Caco-2 (cell line): ENCODE data around the gene TNFRSF25. TPM values are rescaled to one million over a fixed set of nuclear protein-coding genes. Genes with fewer than 3 reads are reported as not detected.
"Not testable (repeated sequence)": the region's sequence is repeated elsewhere in the genome, so short reads cannot be mapped to it uniquely, and the experiment has no call there.

Experiments used
- BruUV-seq: library from RNA; stranded (reverse); fragments of 400-500 nt; replicated peaks from 2 replicates; lab custom pipeline; 2021; lab: Mats Ljungman, UMichigan
- CTCF ChIA-PET: fragments of 300-600 bp; sonication (Branson Sonifier 250); formaldehyde crosslinking; loops from one replicate; lab custom pipeline; 2022; ENCODE audit warnings: antibody characterized with exemption; lab: Charles Lee
- POLR2A ChIA-PET: fragments of 300-600 bp; sonication (Branson Sonifier 250); formaldehyde crosslinking; loops from one replicate; lab custom pipeline; 2022; ENCODE audit warnings: antibody characterized with exemption; lab: Charles Lee
- DNase-seq, 2 experiments: peaks; one replicate each; pipeline versions ENCODE4 v3.0.0 to v3.0.0-alpha.2; 2020 to 2022
- H3K27me3 ChIP-seq: replicated peaks from 2 replicates; pipeline ENCODE4 v1.6.0; 2011; ENCODE audit warnings: low read length; ENCODE audit not compliant: control insufficient read depth, insufficient read depth
- H3K36me3 ChIP-seq: 2 replicates; pipeline ENCODE4 v1.5.1; 2011; ENCODE audit warnings: low read length; ENCODE audit not compliant: control insufficient read depth, insufficient read depth
- H3K4me1 ChIP-seq: fragments of 250-450 bp; sonication (Bioruptor Pico); 2 replicates; pipeline ENCODE4 v1.5.1; 2020; ENCODE audit warnings: mild to moderate bottlenecking
- H3K4me3 ChIP-seq: 2 replicates; pipeline ENCODE4 v1.5.1; 2011; ENCODE audit warnings: low read depth, mild to moderate bottlenecking, control low read depth, low read length
- H3K9me3 ChIP-seq: fragments of 250-450 bp; sonication (Bioruptor Pico); 2 replicates; pipeline ENCODE4 v1.5.1; 2020; ENCODE audit warnings: mild to moderate bottlenecking, moderate library complexity
- H3K27ac Mint-ChIP-seq: one replicate; pipeline ENCODE4 v1.8.0; 2022; ENCODE audit warnings: mixed read lengths; ENCODE audit not compliant: unreplicated experiment
- H3K27me3 Mint-ChIP-seq: one replicate; pipeline ENCODE4 v1.8.0; 2022; ENCODE audit warnings: mixed read lengths; ENCODE audit not compliant: insufficient read depth, unreplicated experiment
- H3K36me3 Mint-ChIP-seq: one replicate; pipeline ENCODE4 v1.8.0; 2022; ENCODE audit warnings: mild to moderate bottlenecking, mixed read lengths; ENCODE audit not compliant: insufficient read depth, unreplicated experiment
- H3K4me1 Mint-ChIP-seq: one replicate; pipeline ENCODE4 v1.8.0; 2022; ENCODE audit warnings: low read depth, mixed read lengths; ENCODE audit not compliant: unreplicated experiment
- H3K4me3 Mint-ChIP-seq: one replicate; pipeline ENCODE4 v1.8.0; 2022; ENCODE audit warnings: mild to moderate bottlenecking, moderate library complexity, mixed read lengths; ENCODE audit not compliant: unreplicated experiment
- H3K9me3 Mint-ChIP-seq: one replicate; pipeline ENCODE4 v1.8.0; 2022; ENCODE audit warnings: mixed read lengths; ENCODE audit not compliant: unreplicated experiment
- CTCF ChIP-seq, 2 experiments: fragments of 200-600 bp in 1 of 2; IDR thresholded peaks; 1 replicate in 1 of 2; 2 replicates in 1 of 2; pipeline versions ENCODE4 v1.5.1 to v1.8.0; 2011 to 2022; ENCODE audit warnings: antibody characterized with exemption in 1 of 2, control low read depth in 1 of 2, inconsistent platforms in 1 of 2, low read depth in 1 of 2, low read length in 1 of 2, mild to moderate bottlenecking in 1 of 2, moderate library complexity in 1 of 2; ENCODE audit not compliant: insufficient read depth in 1 of 2, severe bottlenecking in 1 of 2, unreplicated experiment in 1 of 2
- intact Hi-C: fragments of 100-400 bp; cut with micrococcal nuclease; formaldehyde crosslinking; loops from one replicate; pipeline ENCODE4 v1.10.0; 2022; ENCODE audit not compliant: unreplicated experiment
- total RNA-seq: library from RNA; stranded (reverse); gene quantifications from 2 replicates; pipeline ENCODE4 v1.2.3, GENCODE V29; 2022

Gene TNFRSF25
- total RNA-seq, 1 experiment from 2014 or later: 16.3 TPM

GRCh38 chr1:6447016-6447817 lies 18.8 kb downstream of the TNFRSF25 start:
- intact Hi-C loops: no loop called here
- H3K9me3 ChIP-seq: no peaks in the 10 kb centered on the region
- ChIA-PET CTCF (no interaction called here), POLR2A (no interaction called here)
- H3K4me3 ChIP-seq: no peak overlapping the region; the same call in 1 of the 2 replicates
- no peak overlapping the region for H3K27ac Mint-ChIP-seq
- no peaks in the 10 kb centered on the region for H3K27me3 Mint-ChIP-seq
- H3K36me3 Mint-ChIP-seq: no peaks in the 10 kb centered on the region
- H3K27me3 ChIP-seq: no peaks in the 10 kb centered on the region
- H3K36me3 ChIP-seq: no peaks in the 10 kb centered on the region
- no peak for TF ChIP-seq CTCF (IDR thresholded peaks at IDR 0.05; ENCODE audit: insufficient read depth in 1 of 2, low read depth in 1 of 2, low read length in 1 of 2, severe bottlenecking in 1 of 2, unreplicated experiment in 1 of 2)
- peaks cover 7% of the 10 kb centered on the region for H3K4me1 ChIP-seq
- peaks cover 9% of the 10 kb centered on the region for H3K4me1 Mint-ChIP-seq
- no peaks in the 10 kb centered on the region for H3K9me3 Mint-ChIP-seq
- no TSS peak for BruUV-seq
- peak overlapping the region; percentile 40 for H3K4me3 Mint-ChIP-seq
- no peak for DNase-seq

- BruUV-seq: no TSS peak
- no peaks in the 10 kb centered on the region for H3K36me3 ChIP-seq
- peaks cover 7% of the 10 kb centered on the region for H3K4me1 ChIP-seq
- Mint-ChIP-seq H3K9me3 (no peaks in the 10 kb centered on the region), H3K4me3 (no peak overlapping the region), H3K4me1 (peaks cover 9% of the 10 kb centered on the region), H3K36me3 (no peaks in the 10 kb centered on the region), H3K27me3 (no peaks in the 10 kb centered on the region), H3K27ac (no peak overlapping the region)
- ChIA-PET POLR2A (no interaction called here), CTCF (no interaction called here)
- no peak for DNase-seq
- H3K27me3 ChIP-seq: no peaks in the 10 kb centered on the region
- TF ChIP-seq CTCF (IDR thresholded peaks at IDR 0.05; ENCODE audit: insufficient read depth in 1 of 2, low read depth in 1 of 2, low read length in 1 of 2, severe bottlenecking in 1 of 2, unreplicated experiment in 1 of 2): no peak
- no peak overlapping the region for H3K4me3 ChIP-seq
- H3K9me3 ChIP-seq: no peaks in the 10 kb centered on the region
- intact Hi-C loops: no loop called here
Observed at GRCh38 chr1:6446665-6447015, 19.3 kb downstream of the TNFRSF25 start.

- H3K36me3 ChIP-seq, H3K4me1 Mint-ChIP-seq, POLR2A ChIA-PET, H3K9me3 ChIP-seq, H3K27ac Mint-ChIP-seq, H3K4me3 ChIP-seq, H3K9me3 Mint-ChIP-seq, DNase-seq, H3K27me3 ChIP-seq, H3K27me3 Mint-ChIP-seq, CTCF ChIA-PET, H3K4me1 ChIP-seq, BruUV-seq, H3K36me3 Mint-ChIP-seq, H3K4me3 Mint-ChIP-seq: not testable (repeated sequence)
- intact Hi-C loops: loop anchor here (1.0 kb wide), 1 partner anchor 44 kb away; no protein-coding TSS in a partner anchor
Observed at GRCh38 chr1:6445929-6446328, 20.0 kb downstream of the TNFRSF25 start.
